ENCODE results near the gene LRBA. TPM values are rescaled to one million over a fixed set of nuclear protein-coding genes. Genes with fewer than 3 reads are reported as not detected.

LRBA gene
- polyA plus RNA-seq, 2 of the 4 experiments (the other 2 are of a cell fraction): 10.7 to 25.1 TPM

- Histone ChIP-seq H3K4me3 (no peak overlapping the region), H3K9me3 (no peaks in the 10 kb centered on the region), H3K4me1 (no peaks in the 10 kb centered on the region), H3K4me2 (no peak overlapping the region), H3K27ac (no peak overlapping the region)
- FAIRE-seq: no peak
- CTCF ChIA-PET: no interaction called here
- TF ChIP-seq HOXB5 (CRISPR knock-in tag; IDR thresholded peaks at IDR 0.05) (no peak), RARB (CRISPR knock-in tag; IDR thresholded peaks at IDR 0.05) (no peak), ZFP36 (IDR thresholded peaks at IDR 0.05; ENCODE audit: borderline replicate concordance, partially characterized antibody) (no peak), CHD2 (IDR thresholded peaks at IDR 0.05; ENCODE audit: low read length, partially characterized antibody) (no peak), JUNB (IDR thresholded peaks at IDR 0.05) (no peak), FOSB (CRISPR knock-in tag; IDR thresholded peaks at IDR 0.05) (no peak), POLR2A (IDR thresholded peaks at IDR 0.05; ENCODE audit: low read length) (no peak), NFE2L2 (conservative IDR thresholded peaks at IDR 0.05; ENCODE audit: low read length) (no peak), HOXB13 (CRISPR knock-in tag; IDR thresholded peaks at IDR 0.05; ENCODE audit: low read depth) (no peak), JUN (IDR thresholded peaks at IDR 0.05) (no peak), MYC (IDR thresholded peaks at IDR 0.05; ENCODE audit: borderline replicate concordance, low read length) (no peak), TP53 (CRISPR knock-in tag; IDR thresholded peaks at IDR 0.05) (no peak), GATA3 (IDR thresholded peaks at IDR 0.05; ENCODE audit: borderline replicate concordance) (no peak), HEYL (CRISPR knock-in tag; IDR thresholded peaks at IDR 0.05) (no peak)
- TF ChIP-seq, protein P1, sequence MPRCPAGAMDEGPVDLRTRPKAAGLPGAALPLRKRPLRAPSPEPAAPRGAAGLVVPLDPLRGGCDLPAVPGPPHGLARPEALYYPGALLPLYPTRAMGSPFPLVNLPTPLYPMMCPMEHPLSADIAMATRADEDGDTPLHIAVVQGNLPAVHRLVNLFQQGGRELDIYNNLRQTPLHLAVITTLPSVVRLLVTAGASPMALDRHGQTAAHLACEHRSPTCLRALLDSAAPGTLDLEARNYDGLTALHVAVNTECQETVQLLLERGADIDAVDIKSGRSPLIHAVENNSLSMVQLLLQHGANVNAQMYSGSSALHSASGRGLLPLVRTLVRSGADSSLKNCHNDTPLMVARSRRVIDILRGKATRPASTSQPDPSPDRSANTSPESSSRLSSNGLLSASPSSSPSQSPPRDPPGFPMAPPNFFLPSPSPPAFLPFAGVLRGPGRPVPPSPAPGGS (IDR thresholded peaks at IDR 0.05): no peak
- TF ChIP-seq, protein P2, sequence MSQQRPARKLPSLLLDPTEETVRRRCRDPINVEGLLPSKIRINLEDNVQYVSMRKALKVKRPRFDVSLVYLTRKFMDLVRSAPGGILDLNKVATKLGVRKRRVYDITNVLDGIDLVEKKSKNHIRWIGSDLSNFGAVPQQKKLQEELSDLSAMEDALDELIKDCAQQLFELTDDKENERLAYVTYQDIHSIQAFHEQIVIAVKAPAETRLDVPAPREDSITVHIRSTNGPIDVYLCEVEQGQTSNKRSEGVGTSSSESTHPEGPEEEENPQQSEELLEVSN (IDR thresholded peaks at IDR 0.05; ENCODE audit: borderline replicate concordance, low read depth): no peak
- TF ChIP-seq, protein P3, sequence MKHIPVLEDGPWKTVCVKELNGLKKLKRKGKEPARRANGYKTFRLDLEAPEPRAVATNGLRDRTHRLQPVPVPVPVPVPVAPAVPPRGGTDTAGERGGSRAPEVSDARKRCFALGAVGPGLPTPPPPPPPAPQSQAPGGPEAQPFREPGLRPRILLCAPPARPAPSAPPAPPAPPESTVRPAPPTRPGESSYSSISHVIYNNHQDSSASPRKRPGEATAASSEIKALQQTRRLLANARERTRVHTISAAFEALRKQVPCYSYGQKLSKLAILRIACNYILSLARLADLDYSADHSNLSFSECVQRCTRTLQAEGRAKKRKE (CRISPR knock-in tag; IDR thresholded peaks at IDR 0.05; ENCODE audit: low read depth): no peak
- TF ChIP-seq, protein P4, sequence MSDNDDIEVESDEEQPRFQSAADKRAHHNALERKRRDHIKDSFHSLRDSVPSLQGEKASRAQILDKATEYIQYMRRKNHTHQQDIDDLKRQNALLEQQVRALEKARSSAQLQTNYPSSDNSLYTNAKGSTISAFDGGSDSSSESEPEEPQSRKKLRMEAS (IDR thresholded peaks at IDR 0.05): no peak
- TF ChIP-seq, protein P5, sequence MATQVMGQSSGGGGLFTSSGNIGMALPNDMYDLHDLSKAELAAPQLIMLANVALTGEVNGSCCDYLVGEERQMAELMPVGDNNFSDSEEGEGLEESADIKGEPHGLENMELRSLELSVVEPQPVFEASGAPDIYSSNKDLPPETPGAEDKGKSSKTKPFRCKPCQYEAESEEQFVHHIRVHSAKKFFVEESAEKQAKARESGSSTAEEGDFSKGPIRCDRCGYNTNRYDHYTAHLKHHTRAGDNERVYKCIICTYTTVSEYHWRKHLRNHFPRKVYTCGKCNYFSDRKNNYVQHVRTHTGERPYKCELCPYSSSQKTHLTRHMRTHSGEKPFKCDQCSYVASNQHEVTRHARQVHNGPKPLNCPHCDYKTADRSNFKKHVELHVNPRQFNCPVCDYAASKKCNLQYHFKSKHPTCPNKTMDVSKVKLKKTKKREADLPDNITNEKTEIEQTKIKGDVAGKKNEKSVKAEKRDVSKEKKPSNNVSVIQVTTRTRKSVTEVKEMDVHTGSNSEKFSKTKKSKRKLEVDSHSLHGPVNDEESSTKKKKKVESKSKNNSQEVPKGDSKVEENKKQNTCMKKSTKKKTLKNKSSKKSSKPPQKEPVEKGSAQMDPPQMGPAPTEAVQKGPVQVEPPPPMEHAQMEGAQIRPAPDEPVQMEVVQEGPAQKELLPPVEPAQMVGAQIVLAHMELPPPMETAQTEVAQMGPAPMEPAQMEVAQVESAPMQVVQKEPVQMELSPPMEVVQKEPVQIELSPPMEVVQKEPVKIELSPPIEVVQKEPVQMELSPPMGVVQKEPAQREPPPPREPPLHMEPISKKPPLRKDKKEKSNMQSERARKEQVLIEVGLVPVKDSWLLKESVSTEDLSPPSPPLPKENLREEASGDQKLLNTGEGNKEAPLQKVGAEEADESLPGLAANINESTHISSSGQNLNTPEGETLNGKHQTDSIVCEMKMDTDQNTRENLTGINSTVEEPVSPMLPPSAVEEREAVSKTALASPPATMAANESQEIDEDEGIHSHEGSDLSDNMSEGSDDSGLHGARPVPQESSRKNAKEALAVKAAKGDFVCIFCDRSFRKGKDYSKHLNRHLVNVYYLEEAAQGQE (IDR thresholded peaks at IDR 0.05): no peak
- TF ChIP-seq, protein P6, sequence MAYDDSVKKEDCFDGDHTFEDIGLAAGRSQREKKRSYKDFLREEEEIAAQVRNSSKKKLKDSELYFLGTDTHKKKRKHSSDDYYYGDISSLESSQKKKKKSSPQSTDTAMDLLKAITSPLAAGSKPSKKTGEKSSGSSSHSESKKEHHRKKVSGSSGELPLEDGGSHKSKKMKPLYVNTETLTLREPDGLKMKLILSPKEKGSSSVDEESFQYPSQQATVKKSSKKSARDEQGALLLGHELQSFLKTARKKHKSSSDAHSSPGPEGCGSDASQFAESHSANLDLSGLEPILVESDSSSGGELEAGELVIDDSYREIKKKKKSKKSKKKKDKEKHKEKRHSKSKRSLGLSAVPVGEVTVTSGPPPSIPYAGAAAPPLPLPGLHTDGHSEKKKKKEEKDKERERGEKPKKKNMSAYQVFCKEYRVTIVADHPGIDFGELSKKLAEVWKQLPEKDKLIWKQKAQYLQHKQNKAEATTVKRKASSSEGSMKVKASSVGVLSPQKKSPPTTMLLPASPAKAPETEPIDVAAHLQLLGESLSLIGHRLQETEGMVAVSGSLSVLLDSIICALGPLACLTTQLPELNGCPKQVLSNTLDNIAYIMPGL (CRISPR knock-in tag; IDR thresholded peaks at IDR 0.05; ENCODE audit: borderline replicate concordance): no peak
- 49% methylated on average over 4 of the region's 4 CpGs for WGBS (ENCODE audit: missing lambda C conversion rate)
- DNase-seq (ENCODE audit: low read depth in 1 of 2, low spot score in 1 of 2): no peak
- POLR2A ChIA-PET: no interaction called here
- ATAC-seq: no peak
These were observed 31.5 kb upstream of the LRBA start for GRCh38 chr4:151046609-151047008.

Measured in A549 (cell line).